OCI-LY1 (cell line): ENCODE data around the gene KRT28.

Experiments
- H2AFZ ChIP-seq: fragments of 200-600 bp; sonication (generic), shearing (Covaris generic); 2 replicates; pipeline ENCODE4 v1.6.0; 2014; ENCODE audit warnings: antibody characterized with exemption, mild to moderate bottlenecking, low read length
- H3F3A ChIP-seq: fragments of 200-600 bp; sonication (generic), shearing (Covaris generic); 2 replicates; pipeline ENCODE4 v1.6.0; 2014; ENCODE audit warnings: mild to moderate bottlenecking, antibody characterized with exemption, low read length, moderate library complexity; ENCODE audit not compliant: insufficient read depth
- H3K27ac ChIP-seq: fragments of 200-600 bp; sonication (generic); 2 replicates; pipeline ENCODE4 v1.5.1; 2014; ENCODE audit warnings: low read length, mixed run types, mild to moderate bottlenecking, low read depth; ENCODE audit not compliant: poor library complexity, severe bottlenecking
- H3K27me3 ChIP-seq: fragments of 200-600 bp; sonication (generic); 2 replicates; pipeline ENCODE4 v1.6.0; 2014; ENCODE audit warnings: antibody characterized with exemption, mild to moderate bottlenecking, low read length, moderate library complexity; ENCODE audit not compliant: insufficient read depth
- H3K36me3 ChIP-seq: fragments of 200-600 bp; sonication (generic); 2 replicates; pipeline ENCODE4 v1.6.1; 2014; ENCODE audit warnings: mild to moderate bottlenecking, antibody characterized with exemption, low read length, moderate library complexity, mixed read lengths; ENCODE audit not compliant: insufficient read depth
- H3K4me1 ChIP-seq: fragments of 200-600 bp; sonication (generic); 2 replicates; pipeline ENCODE4 v1.5.1; 2014; ENCODE audit warnings: mild to moderate bottlenecking, low read length, moderate library complexity; ENCODE audit not compliant: insufficient read depth, severe bottlenecking
- H3K4me2 ChIP-seq: fragments of 200-600 bp; sonication (generic), shearing (Covaris generic); 2 replicates; pipeline ENCODE4 v1.6.1; 2014; ENCODE audit warnings: low read length
- H3K4me3 ChIP-seq: fragments of 200-600 bp; sonication (generic); 2 replicates; pipeline ENCODE4 v1.5.1; 2014; ENCODE audit warnings: low read length, low read depth, mild to moderate bottlenecking, mixed read lengths; ENCODE audit not compliant: poor library complexity, severe bottlenecking
- H3K79me2 ChIP-seq: fragments of 200-600 bp; shearing (Covaris generic); 2 replicates; pipeline ENCODE4 v1.6.1; 2016; ENCODE audit warnings: mixed run types, low read length, mixed read lengths; ENCODE audit not compliant: insufficient read depth
- H3K9ac ChIP-seq: fragments of 200-600 bp; sonication (generic), shearing (Covaris generic); 2 replicates; pipeline ENCODE4 v1.6.1; 2014; ENCODE audit warnings: mild to moderate bottlenecking, low read length, mixed read lengths
- H3K9me2 ChIP-seq: fragments of 200-600 bp; sonication (generic), shearing (Covaris generic); 2 replicates; pipeline ENCODE4 v1.6.1; 2014; ENCODE audit warnings: low read depth, mild to moderate bottlenecking, low read length, mixed read lengths
- H3K9me3 ChIP-seq: fragments of 200-600 bp; shearing (Covaris generic); 2 replicates; pipeline ENCODE4 v1.6.1; 2014; ENCODE audit warnings: low read length, mixed read lengths
- H4K20me1 ChIP-seq: fragments of 200-600 bp; sonication (generic), shearing (Covaris generic); 2 replicates; pipeline ENCODE4 v1.6.0; 2016; ENCODE audit warnings: mild to moderate bottlenecking, low read length; ENCODE audit not compliant: insufficient read depth
- EZH2 ChIP-seq: fragments of 200-600 bp; sonication (generic), shearing (Covaris generic); IDR thresholded peaks from 2 replicates; pipeline ENCODE4 v1.8.0; 2017; ENCODE audit warnings: borderline replicate concordance, mixed run types, mild to moderate bottlenecking, antibody characterized with exemption, low read length, moderate library complexity, mixed read lengths
- TF ChIP-seq, protein P1 (sequence below): fragments of 200-600 bp; sonication (generic), shearing (Covaris generic); IDR thresholded peaks from 2 replicates; pipeline ENCODE4 v1.5.1; 2017; ENCODE audit warnings: mild to moderate bottlenecking, antibody characterized with exemption, low read length, moderate library complexity, mixed read lengths

Gene KRT28

GRCh38 chr17:40813804-40814203, 14.0 kb upstream of the KRT28 start:
- peaks cover 16% of the 10 kb centered on the region for H3K36me3 ChIP-seq
- TF ChIP-seq, protein P1, sequence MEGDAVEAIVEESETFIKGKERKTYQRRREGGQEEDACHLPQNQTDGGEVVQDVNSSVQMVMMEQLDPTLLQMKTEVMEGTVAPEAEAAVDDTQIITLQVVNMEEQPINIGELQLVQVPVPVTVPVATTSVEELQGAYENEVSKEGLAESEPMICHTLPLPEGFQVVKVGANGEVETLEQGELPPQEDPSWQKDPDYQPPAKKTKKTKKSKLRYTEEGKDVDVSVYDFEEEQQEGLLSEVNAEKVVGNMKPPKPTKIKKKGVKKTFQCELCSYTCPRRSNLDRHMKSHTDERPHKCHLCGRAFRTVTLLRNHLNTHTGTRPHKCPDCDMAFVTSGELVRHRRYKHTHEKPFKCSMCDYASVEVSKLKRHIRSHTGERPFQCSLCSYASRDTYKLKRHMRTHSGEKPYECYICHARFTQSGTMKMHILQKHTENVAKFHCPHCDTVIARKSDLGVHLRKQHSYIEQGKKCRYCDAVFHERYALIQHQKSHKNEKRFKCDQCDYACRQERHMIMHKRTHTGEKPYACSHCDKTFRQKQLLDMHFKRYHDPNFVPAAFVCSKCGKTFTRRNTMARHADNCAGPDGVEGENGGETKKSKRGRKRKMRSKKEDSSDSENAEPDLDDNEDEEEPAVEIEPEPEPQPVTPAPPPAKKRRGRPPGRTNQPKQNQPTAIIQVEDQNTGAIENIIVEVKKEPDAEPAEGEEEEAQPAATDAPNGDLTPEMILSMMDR: no peak
- TF ChIP-seq EZH2: no peak
- no peak overlapping the region for H3K4me2 ChIP-seq
- H3K27me3 ChIP-seq: no peaks in the 10 kb centered on the region
- H3K79me2 ChIP-seq: no peaks in the 10 kb centered on the region
- no peak overlapping the region for H3K27ac ChIP-seq
- no peaks in the 10 kb centered on the region for H3K9me2 ChIP-seq
- H3K9ac ChIP-seq: no peak overlapping the region
- H3F3A ChIP-seq: no peaks in the 10 kb centered on the region
- H2AFZ ChIP-seq: no peak overlapping the region
- no peak overlapping the region for H3K4me3 ChIP-seq
- H3K4me1 ChIP-seq: peaks cover 7% of the 10 kb centered on the region
- H3K9me3 ChIP-seq: no peaks in the 10 kb centered on the region
- no peaks in the 10 kb centered on the region for H4K20me1 ChIP-seq

- H3K27me3 ChIP-seq: no peaks in the 10 kb centered on the region
- no peak overlapping the region for H3K4me2 ChIP-seq
- TF ChIP-seq EZH2: no peak
- TF ChIP-seq, protein P1: no peak
These were observed 12.9 kb upstream of the KRT28 start for GRCh38 chr17:40812639-40813038.

GRCh38 chr17:40810494-40810893, 10.7 kb upstream of the KRT28 start:
- Histone ChIP-seq H4K20me1 (no peaks in the 10 kb centered on the region), H3K9me3 (no peaks in the 10 kb centered on the region), H3K9ac (no peak overlapping the region), H3F3A (no peaks in the 10 kb centered on the region), H2AFZ (no peak overlapping the region), H3K27me3 (peaks cover 7% of the 10 kb centered on the region; the same call in 1 of the 2 replicates), H3K4me3 (no peak overlapping the region), H3K79me2 (no peaks in the 10 kb centered on the region), H3K27ac (no peak overlapping the region), H3K4me1 (no peaks in the 10 kb centered on the region), H3K36me3 (no peaks in the 10 kb centered on the region), H3K9me2 (no peaks in the 10 kb centered on the region), H3K4me2 (no peak overlapping the region)
- TF ChIP-seq, protein P1: no peak
- no peak for TF ChIP-seq EZH2

More at GRCh38 chr17:40812639-40813038, 12.9 kb upstream of the KRT28 start:
- Histone ChIP-seq H3K36me3 (peaks cover 9% of the 10 kb centered on the region), H3K9ac (no peak overlapping the region), H4K20me1 (no peaks in the 10 kb centered on the region), H2AFZ (no peak overlapping the region), H3K4me3 (no peak overlapping the region), H3K27ac (no peak overlapping the region), H3F3A (no peaks in the 10 kb centered on the region), H3K4me1 (no peaks in the 10 kb centered on the region), H3K9me2 (no peaks in the 10 kb centered on the region), H3K9me3 (no peaks in the 10 kb centered on the region), H3K79me2 (no peaks in the 10 kb centered on the region)
